Esophagus squamous epithelium (tissue), 5 donors: ENCODE data around the gene CNRIP1. TPM values are rescaled to one million over a fixed set of nuclear protein-coding genes. Genes with fewer than 3 reads are reported as not detected.

Experiments
- DNase-seq: peaks from one replicate; lab custom pipeline; 2025; lab: John Stamatoyannopoulos, UW
- H3K27ac ChIP-seq, 4 donors: fragments of 200-600 bp; sonication (generic); one replicate each; pipeline ENCODE4 v1.5.1; 2016 to 2019; ENCODE audit warnings: mild to moderate bottlenecking in 1 of 4
- H3K27me3 ChIP-seq, 4 donors: fragments of 200-600 bp; sonication (generic); 1 replicate in 3 of 4; 2 replicates in 1 of 4; pipeline versions ENCODE4 v1.5.1 to v1.6.0; 2017 to 2021; ENCODE audit warnings: antibody characterized with exemption in 1 of 4
- H3K36me3 ChIP-seq, 3 donors: fragments of 200-600 bp; sonication (generic); one replicate each; pipeline ENCODE4 v1.5.1; 2016 to 2019
- H3K4me1 ChIP-seq, 3 donors: fragments of 200-600 bp; sonication (generic); one replicate each; pipeline ENCODE4 v1.5.1; 2017 to 2019
- H3K4me3 ChIP-seq, 4 donors: fragments of 200-600 bp; sonication (generic); 1 replicate in 3 of 4; 2 replicates in 1 of 4; pipeline ENCODE4 v1.5.1; 2016 to 2019; ENCODE audit warnings: mild to moderate bottlenecking in 2 of 4, moderate library complexity in 1 of 4
- H3K9me3 ChIP-seq, 3 donors: fragments of 200-600 bp; sonication (generic); one replicate each; pipeline ENCODE4 v1.5.1; 2016 to 2019
- POLR2A ChIP-seq, 4 donors: fragments of 450-650 bp; IDR thresholded peaks; one replicate each; pipeline ENCODE4 v1.6.1; 2017; ENCODE audit warnings: antibody characterized with exemption in 4 of 4, mild to moderate bottlenecking in 4 of 4, moderate library complexity in 3 of 4
- WGBS, 2 donors: methylation state at CpG; one replicate each; pipeline ENCODE4 v1.1.5; 2018; 5-methylcytosine and 5-hydroxymethylcytosine counted together
- intact Hi-C: fragments of 100-400 bp; cut with DNase I; formaldehyde crosslinking; loops from one replicate; pipeline ENCODE4 v1.15.0; 2022
- total RNA-seq, 4 donors: library from RNA; depleted of rRNA; stranded (reverse); fragments of >200 nt; gene quantifications; one replicate each; pipeline ENCODE4 v1.1.0, GENCODE V29; 2016
- TF ChIP-seq, protein P1 (sequence below), 6 experiments: fragments of 450-650 bp in 4 of 6; fragments of 200-600 bp in 2 of 6; sonication (generic) in 2 of 6; IDR thresholded peaks; one replicate each; pipeline ENCODE4 v1.5.1; 2016 to 2019; ENCODE audit warnings: antibody characterized with exemption in 6 of 6, mild to moderate bottlenecking in 4 of 6, moderate library complexity in 4 of 6
- donor health status: DM: yes; HTN: yes; CAD: no.

CNRIP1 gene
- total RNA-seq, 4 donors from 2014 or later = 0.61 to 21.4 (median 5.0) TPM

GRCh38 chr2:68280796-68281195, 39.0 kb downstream of the CNRIP1 start:
- no peak for DNase-seq
- intact Hi-C loops = loop anchor here (5.0 to 10.0 kb wide), 2 partner anchors 86 to 153 kb away; no protein-coding TSS in a partner anchor
- peak overlapping the region in 3 of 4 donors; percentile 7 to 53 (median 18) for H3K27ac ChIP-seq
- WGBS, 2 donors = 48 to 62% methylated on average over 1 of the region's 1 CpG
- H3K36me3 ChIP-seq = no peaks in the 10 kb centered on the region
- TF ChIP-seq, protein P1, sequence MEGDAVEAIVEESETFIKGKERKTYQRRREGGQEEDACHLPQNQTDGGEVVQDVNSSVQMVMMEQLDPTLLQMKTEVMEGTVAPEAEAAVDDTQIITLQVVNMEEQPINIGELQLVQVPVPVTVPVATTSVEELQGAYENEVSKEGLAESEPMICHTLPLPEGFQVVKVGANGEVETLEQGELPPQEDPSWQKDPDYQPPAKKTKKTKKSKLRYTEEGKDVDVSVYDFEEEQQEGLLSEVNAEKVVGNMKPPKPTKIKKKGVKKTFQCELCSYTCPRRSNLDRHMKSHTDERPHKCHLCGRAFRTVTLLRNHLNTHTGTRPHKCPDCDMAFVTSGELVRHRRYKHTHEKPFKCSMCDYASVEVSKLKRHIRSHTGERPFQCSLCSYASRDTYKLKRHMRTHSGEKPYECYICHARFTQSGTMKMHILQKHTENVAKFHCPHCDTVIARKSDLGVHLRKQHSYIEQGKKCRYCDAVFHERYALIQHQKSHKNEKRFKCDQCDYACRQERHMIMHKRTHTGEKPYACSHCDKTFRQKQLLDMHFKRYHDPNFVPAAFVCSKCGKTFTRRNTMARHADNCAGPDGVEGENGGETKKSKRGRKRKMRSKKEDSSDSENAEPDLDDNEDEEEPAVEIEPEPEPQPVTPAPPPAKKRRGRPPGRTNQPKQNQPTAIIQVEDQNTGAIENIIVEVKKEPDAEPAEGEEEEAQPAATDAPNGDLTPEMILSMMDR (IDR thresholded peaks at IDR 0.05) = no peak
- no peak for TF ChIP-seq POLR2A (IDR thresholded peaks at IDR 0.05)
- H3K27me3 ChIP-seq = no peaks in the 10 kb centered on the region
- no peak overlapping the region for H3K4me3 ChIP-seq
- H3K4me1 ChIP-seq = peaks cover 11 to 71% (median 15%) of the 10 kb centered on the region in 3 donors
- no peaks in the 10 kb centered on the region for H3K9me3 ChIP-seq

- Histone ChIP-seq H3K27ac (peak overlapping the region in 3 of 4 donors; percentile 18 to 53 (median 51)), H3K4me3 (no peak overlapping the region), H3K4me1 (peaks cover 11 to 70% (median 15%) of the 10 kb centered on the region in 3 donors), H3K36me3 (no peaks in the 10 kb centered on the region), H3K27me3 (no peaks in the 10 kb centered on the region), H3K9me3 (no peaks in the 10 kb centered on the region)
- TF ChIP-seq, protein P1 (IDR thresholded peaks at IDR 0.05) = no peak
- TF ChIP-seq POLR2A (IDR thresholded peaks at IDR 0.05) = no peak
- intact Hi-C loops = loop anchor here (5.0 to 10.0 kb wide), 2 partner anchors 86 to 153 kb away; no protein-coding TSS in a partner anchor
- no peak for DNase-seq
- WGBS, 2 donors = 33 to 36% methylated on average over 1 of the region's 1 CpG
These were observed 39.4 kb downstream of the CNRIP1 start for GRCh38 chr2:68280348-68280747.

DNA sequence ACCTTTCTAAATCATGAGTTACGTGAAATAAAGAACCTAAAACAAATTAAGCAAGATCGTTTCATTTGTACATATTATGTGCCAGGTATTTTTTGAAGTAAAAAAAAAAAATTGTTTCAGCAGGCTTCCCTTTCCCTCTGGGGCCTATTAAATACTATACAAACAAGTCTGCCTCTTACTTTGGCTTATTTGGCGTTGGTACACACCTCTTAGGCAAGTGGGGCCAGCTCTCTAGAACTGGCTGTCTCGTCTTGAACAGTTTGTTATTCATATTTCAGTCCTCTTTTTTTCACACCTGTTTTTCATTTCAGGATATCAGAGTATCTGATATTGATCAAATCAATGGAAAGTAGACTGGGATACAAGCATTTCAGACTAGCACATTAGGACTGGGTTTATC, 40.1 kb downstream of the CNRIP1 start:
- H3K27ac ChIP-seq = peak overlapping the region in 3 of 4 donors; percentile 18 to 53 (median 51)
- intact Hi-C loops = loop anchor here (5.0 to 10.0 kb wide), 2 partner anchors 85 to 152 kb away; no protein-coding TSS in a partner anchor
- 33 to 53% methylated on average over 4 of the region's 4 CpGs for WGBS, 2 donors
- H3K4me3 ChIP-seq = no peak overlapping the region
- no peak for DNase-seq
- no peaks in the 10 kb centered on the region for H3K36me3 ChIP-seq
- no peaks in the 10 kb centered on the region for H3K9me3 ChIP-seq
- peaks cover 7 to 63% (median 11%) of the 10 kb centered on the region in 3 donors for H3K4me1 ChIP-seq
- H3K27me3 ChIP-seq = no peaks in the 10 kb centered on the region
- TF ChIP-seq, protein P1 (IDR thresholded peaks at IDR 0.05) = no peak
- TF ChIP-seq POLR2A (IDR thresholded peaks at IDR 0.05) = no peak

DNA sequence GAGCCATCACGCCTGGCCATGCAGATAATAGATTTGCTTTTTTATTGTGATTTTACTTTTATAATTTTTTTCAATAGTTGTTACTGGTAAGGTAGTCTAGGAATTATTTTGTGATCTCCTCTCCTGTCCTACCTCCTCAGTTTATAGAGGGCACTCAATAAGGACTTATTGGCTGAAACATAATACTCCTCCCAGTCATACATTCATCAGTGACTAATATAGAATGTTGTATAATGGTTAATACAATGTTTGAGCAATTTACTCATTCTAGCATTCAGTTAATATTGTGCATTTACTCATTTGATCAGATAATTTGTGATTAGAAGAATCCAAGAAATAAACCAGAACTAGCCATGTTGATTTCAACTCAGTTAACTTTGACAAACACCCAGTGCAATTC, 41.6 kb downstream of the CNRIP1 start:
- Histone ChIP-seq H3K27ac (no peak overlapping the region), H3K4me1 (peaks cover 0 to 48% (median 3%) of the 10 kb centered on the region in 3 donors), H3K9me3 (no peaks in the 10 kb centered on the region), H3K36me3 (no peaks in the 10 kb centered on the region), H3K27me3 (no peaks in the 10 kb centered on the region), H3K4me3 (no peak overlapping the region)
- TF ChIP-seq, protein P1 (IDR thresholded peaks at IDR 0.05) = no peak
- TF ChIP-seq POLR2A (IDR thresholded peaks at IDR 0.05) = no peak
- WGBS, 2 donors = 25 to 80% methylated on average over 1 of the region's 1 CpG
- DNase-seq = no peak
- intact Hi-C loops = no loop called here

- H3K27ac ChIP-seq = no peak overlapping the region
- H3K4me1 ChIP-seq = peaks cover 0 to 21% (median 1%) of the 10 kb centered on the region in 3 donors
- no peak overlapping the region for H3K4me3 ChIP-seq
- TF ChIP-seq POLR2A (IDR thresholded peaks at IDR 0.05) = no peak
- TF ChIP-seq, protein P1 (IDR thresholded peaks at IDR 0.05) = no peak
- H3K27me3 ChIP-seq = no peaks in the 10 kb centered on the region
- no peaks in the 10 kb centered on the region for H3K9me3 ChIP-seq
- intact Hi-C loops = no loop called here
- 60 to 68% methylated on average over 3 of the region's 3 CpGs for WGBS, 2 donors
- no peak for DNase-seq
- no peaks in the 10 kb centered on the region for H3K36me3 ChIP-seq
These were observed 45.7 kb downstream of the CNRIP1 start for GRCh38 chr2:68274022-68274421.
